K562 treated with DMSO at 1 percent for 12 hours (cell line): ENCODE results near the gene FES. TPM values are rescaled to one million over a fixed set of nuclear protein-coding genes. Genes with fewer than 3 reads are reported as not detected.

Source experiments
- total RNA-seq: library from RNA; unstranded; fragments of 300-600 nt; gene quantifications from 2 replicates; pipeline ENCODE4 v1.2.3, GENCODE V29; 2022; ENCODE audit not compliant: insufficient read depth

FES gene
- 2.1 and 5.3 TPM in 2 replicates for total RNA-seq

GRCh38 chr15:90883976-90884718 is at the start of gene FES:
FES (plus strand) TSS chr15:90884504; CDS start chr15:90885046, 542 bp downstream.

GRCh38 chr15:90868261-90868689 is 16.0 kb upstream of the FES start, which contains the start of gene FURIN:
FURIN (plus strand) TSS chr15:90868588; CDS start chr15:90875741, 7,153 bp downstream.

GRCh38 chr15:90902840-90903732 is 18.8 kb downstream of the FES start, which contains the start of gene MAN2A2:
MAN2A2 (plus strand) TSS chr15:90903302; CDS start chr15:90904208, 906 bp downstream.

GRCh38 chr15:90931828-90932659 is 47.7 kb downstream of the FES start, which contains the start of gene HDDC3:
HDDC3 (minus strand) TSS chr15:90932549; CDS start chr15:90932540, 9 bp downstream.

GRCh38 chr15:90934949-90935751 is 50.8 kb downstream of the FES start, which contains the start of gene UNC45A:
UNC45A (plus strand) TSS chr15:90935285; CDS start chr15:90935325, 40 bp downstream.

Other genes with a start within 250 kb of the FES start
- 15.9 and 32.6 TPM in 2 replicates for gene BLM, start 167.2 kb upstream of the FES start, total RNA-seq
- gene FURIN, start 15.9 kb upstream of the FES start, total RNA-seq: 54.5 and 102 TPM in 2 replicates
- 30.1 and 123 TPM in 2 replicates for gene MAN2A2, start 18.8 kb downstream of the FES start, total RNA-seq
- gene HDDC3, start 48.0 kb downstream of the FES start, total RNA-seq: 19.7 and 25.1 TPM in 2 replicates
- 61.1 and 85.4 TPM in 2 replicates for gene UNC45A, start 50.8 kb downstream of the FES start, total RNA-seq
- gene RCCD1, start 70.4 kb downstream of the FES start, total RNA-seq: 26.0 and 40.5 TPM in 2 replicates
- 134 and 197 TPM in 2 replicates for gene PRC1, start 110.0 kb downstream of the FES start, total RNA-seq
- 22.5 and 23.0 TPM in 2 replicates for gene VPS33B, start 138.1 kb downstream of the FES start, total RNA-seq
- 0.10 and 0.35 TPM in 2 replicates for gene SV2B, start 215.8 kb downstream of the FES start, total RNA-seq